B cell (primary cell): ENCODE measurements around the gene EPB41L1. TPM values are rescaled to one million over a fixed set of nuclear protein-coding genes. Genes with fewer than 3 reads are reported as not detected.

ENCODE experiments used
- ATAC-seq: fragments of 200-7000 bp; cut with Tn5 transposase; one replicate; pipeline ENCODE4 v1.10.0; 2021; ENCODE audit warnings: low read depth, mild to moderate bottlenecking, moderate number of reproducible peaks, moderate library complexity
- CTCF ChIA-PET: fragments of 350-600 bp; sonication (Branson Sonifier 250); formaldehyde crosslinking; loops from one replicate; lab custom pipeline; 2021; ENCODE audit warnings: antibody characterized with exemption, inconsistent platforms; lab: Charles Lee
- POLR2A ChIA-PET: fragments of 350-600 bp; sonication (Branson Sonifier 250); formaldehyde crosslinking; loops from one replicate; lab custom pipeline; 2021; ENCODE audit warnings: antibody characterized with exemption; lab: Charles Lee
- DNase-seq: peaks from one replicate; pipeline ENCODE4 v3.0.0; 2013
- H2AFZ ChIP-seq: 2 replicates; pipeline ENCODE4 v1.6.1; 2012; ENCODE audit warnings: mild to moderate bottlenecking, low read depth, low read length; ENCODE audit not compliant: insufficient read depth, poor library complexity, severe bottlenecking
- H3K27ac ChIP-seq, 2 donors: 1 replicate in 1 of 2; 2 replicates in 1 of 2; pipeline ENCODE4 v1.5.1; 2012 to 2013; ENCODE audit warnings: low read length in 2 of 2, mild to moderate bottlenecking in 2 of 2, moderate library complexity in 1 of 2
- H3K27me3 ChIP-seq, 4 experiments: fragments of 200-600 bp in 1 of 4; sonication (generic) in 1 of 4; replicated peaks in 1 of 4; 1 replicate in 2 of 4; 2 replicates in 2 of 4; pipeline versions ENCODE4 v1.6.1 to v1.7.0; 2013 to 2016; ENCODE audit warnings: low read length in 3 of 4, mild to moderate bottlenecking in 2 of 4, mixed read lengths in 1 of 4, moderate library complexity in 1 of 4; ENCODE audit not compliant: insufficient read depth in 4 of 4, control insufficient read depth in 3 of 4; ENCODE audit errors: control extremely low read depth in 1 of 4
- H3K36me3 ChIP-seq, 2 experiments: replicated peaks in 1 of 2; 1 replicate in 1 of 2; 2 replicates in 1 of 2; pipeline versions ENCODE4 v1.6.1 to v1.7.1; 2013; ENCODE audit warnings: low read length in 1 of 2; ENCODE audit not compliant: insufficient read depth in 2 of 2, control insufficient read depth in 1 of 2; ENCODE audit errors: control extremely low read depth in 1 of 2, extremely low read depth in 1 of 2
- H3K4me1 ChIP-seq, 2 donors: fragments of 200-600 bp in 1 of 2; sonication (generic) in 1 of 2; 1 replicate in 1 of 2; 2 replicates in 1 of 2; pipeline versions ENCODE4 v1.5.1 to v1.6.1; 2013 to 2017; ENCODE audit warnings: low read length in 2 of 2; ENCODE audit not compliant: control insufficient read depth in 2 of 2, insufficient read depth in 2 of 2
- H3K4me2 ChIP-seq: replicated peaks from 2 replicates; pipeline ENCODE3; 2012; ENCODE audit warnings: mild to moderate bottlenecking, low read depth, low read length; ENCODE audit not compliant: poor library complexity, severe bottlenecking
- H3K4me3 ChIP-seq, 5 experiments: fragments of 200-600 bp in 1 of 5; sonication (generic) in 1 of 5; 1 replicate in 3 of 5; 2 replicates in 2 of 5; pipeline versions ENCODE4 v1.5.1 to v1.7.0; 2011 to 2016; ENCODE audit warnings: low read length in 4 of 5, mild to moderate bottlenecking in 4 of 5, low read depth in 2 of 5, control low read depth in 1 of 5, moderate library complexity in 1 of 5; ENCODE audit not compliant: insufficient read depth in 1 of 5; ENCODE audit errors: control extremely low read depth in 1 of 5, extremely low read depth in 1 of 5
- H3K79me2 ChIP-seq: fragments of 200-600 bp; sonication (generic); one replicate; pipeline ENCODE4 v1.6.0; 2016; ENCODE audit warnings: low read length; ENCODE audit not compliant: control insufficient read depth, insufficient read depth
- H3K9ac ChIP-seq: fragments of 200-600 bp; sonication (generic); 2 replicates; pipeline ENCODE4 v1.6.1; 2017; ENCODE audit warnings: mild to moderate bottlenecking, low read length, moderate library complexity
- H3K9me3 ChIP-seq, 3 donors: one replicate each; pipeline versions ENCODE4 v1.6.1 to v1.7.1; 2013; ENCODE audit warnings: low read length in 2 of 3; ENCODE audit not compliant: control insufficient read depth in 2 of 3, insufficient read depth in 1 of 3; ENCODE audit errors: control extremely low read depth in 1 of 3
- H4K20me1 ChIP-seq: 2 replicates; pipeline ENCODE4 v1.6.0; 2012; ENCODE audit warnings: mild to moderate bottlenecking, low read length; ENCODE audit not compliant: insufficient read depth, control insufficient read depth, poor library complexity, severe bottlenecking
- H3K27ac Mint-ChIP-seq: one replicate; pipeline ENCODE4 v1.8.0; 2021; ENCODE audit warnings: mixed read lengths
- H3K27me3 Mint-ChIP-seq: one replicate; pipeline ENCODE4 v1.8.0; 2021; ENCODE audit warnings: mixed read lengths
- H3K4me1 Mint-ChIP-seq: one replicate; pipeline ENCODE4 v1.8.0; 2021; ENCODE audit warnings: mixed read lengths
- H3K4me3 Mint-ChIP-seq: one replicate; pipeline ENCODE4 v1.8.0; 2021; ENCODE audit warnings: mixed read lengths
- H3K9me3 Mint-ChIP-seq: one replicate; pipeline ENCODE4 v1.8.0; 2022; ENCODE audit warnings: mixed read lengths; ENCODE audit not compliant: insufficient read depth
- CTCF ChIP-seq: fragments of 200-600 bp; IDR thresholded peaks from one replicate; pipeline ENCODE4 v1.8.0; 2022; ENCODE audit warnings: antibody characterized with exemption, mild to moderate bottlenecking
- EZH2 ChIP-seq: IDR thresholded peaks from 2 replicates; pipeline ENCODE4 v1.6.1; 2012; ENCODE audit warnings: borderline replicate concordance, low read depth, mild to moderate bottlenecking, moderate library complexity, low read length; ENCODE audit not compliant: insufficient read depth, poor library complexity, severe bottlenecking
- WGBS: methylation state at CpG from one replicate; pipeline ENCODE4 v1.1.5; 2013; ENCODE audit warnings: missing lambda C conversion rate; ENCODE audit not compliant: insufficient coverage; 5-methylcytosine and 5-hydroxymethylcytosine counted together
- intact Hi-C: fragments of 100-400 bp; cut with micrococcal nuclease; formaldehyde crosslinking; loops from one replicate; pipeline ENCODE4 v1.10.0; 2022
- polyA plus RNA-seq: library from polyadenylated mRNA; depleted of rRNA; stranded (reverse); fragments of >200 nt; gene quantifications from 2 replicates; pipeline ENCODE4 v1.2.3, GENCODE V29; 2012
- total RNA-seq, 2 donors: library from RNA; stranded (reverse); fragments of 120-200 nt in 1 of 2; gene quantifications; 1 replicate in 1 of 2; 2 replicates in 1 of 2; pipeline versions ENCODE4 v1.2.3 to v1.2.4, GENCODE V29; 2013 to 2022

EPB41L1 gene
- total and polyA plus RNA-seq, 2 donors (not counting 1 experiment from before 2014, with no cell fraction given), result 0.12 to 1.3 TPM

DNA sequence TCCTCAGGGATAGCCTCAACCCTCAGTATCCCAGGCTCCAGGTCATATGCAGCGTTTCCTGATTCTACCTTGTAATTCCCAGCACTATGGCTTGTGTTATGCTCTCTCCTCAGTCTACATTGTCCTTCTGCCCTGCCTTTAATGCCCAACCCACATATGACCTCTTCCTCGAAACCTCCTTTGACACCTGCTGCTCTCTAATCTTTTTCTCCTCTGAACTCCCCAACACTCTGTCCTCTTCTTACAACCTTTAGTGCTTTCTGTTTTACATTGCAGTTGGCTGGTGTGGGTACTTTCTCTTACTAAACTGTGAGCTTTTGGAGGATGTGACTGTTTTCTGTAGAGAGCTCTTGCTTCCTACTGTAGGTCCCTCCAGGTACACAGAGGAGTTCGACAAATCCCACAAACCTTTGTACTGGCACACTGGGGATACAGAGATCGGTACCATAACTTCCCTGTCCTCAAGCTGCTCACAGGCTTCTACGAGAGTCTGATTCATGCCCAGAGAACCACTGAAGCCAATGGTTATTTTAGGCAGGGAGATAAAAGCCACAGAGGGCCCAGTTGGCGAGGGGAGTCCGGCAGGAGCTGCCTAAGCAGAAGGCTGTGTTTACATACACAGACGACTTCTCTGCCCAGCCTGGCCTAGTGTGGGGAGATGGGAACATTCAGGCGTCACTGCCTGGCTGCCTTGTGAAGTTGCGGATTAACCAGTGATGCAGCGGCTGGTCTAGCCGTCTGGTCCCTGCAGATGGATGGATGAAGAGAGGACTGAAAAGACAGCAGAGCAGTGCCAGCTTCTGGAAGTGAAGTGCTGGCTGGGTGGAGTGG, 8.4 kb upstream of the EPB41L1 start:
- Mint-ChIP-seq H3K27ac (no peak overlapping the region), H3K4me3 (no peak overlapping the region), H3K27me3 (peaks cover 16% of the 10 kb centered on the region), H3K4me1 (peaks cover 18% of the 10 kb centered on the region), H3K9me3 (no peaks in the 10 kb centered on the region)
- no peaks in the 10 kb centered on the region for H3K9me3 ChIP-seq
- 78% methylated on average over 11 of the region's 12 CpGs for WGBS
- no peaks in the 10 kb centered on the region for H4K20me1 ChIP-seq
- H3K9ac ChIP-seq, result no peak overlapping the region
- DNase-seq (no peak), ATAC-seq (no peak)
- H3K4me2 ChIP-seq, result no peak overlapping the region
- H3K36me3 ChIP-seq, result no peaks in the 10 kb centered on the region
- H2AFZ ChIP-seq, result no peak overlapping the region
- H3K79me2 ChIP-seq, result no peaks in the 10 kb centered on the region
- no peak overlapping the region for H3K4me3 ChIP-seq
- POLR2A ChIA-PET, result no interaction called here
- H3K4me1 ChIP-seq, result peaks cover 13 to 14% of the 10 kb centered on the region in 2 donors
- CTCF ChIA-PET, result interaction anchor here (1.6 to 21.8 kb wide), 3 partner anchors 8 to 152 kb away, joined by 4 to 848 read pairs (median 16); no protein-coding TSS in a partner anchor
- H3K27me3 ChIP-seq, result peaks cover 0 to 8% (median 5%) of the 10 kb centered on the region in 4 experiments
- intact Hi-C loops, result no loop called here
- TF ChIP-seq CTCF, result no peak
- no peak for TF ChIP-seq EZH2
- no peak overlapping the region for H3K27ac ChIP-seq

GRCh38 chr20:36147690-36148089, 6.8 kb upstream of the EPB41L1 start:
- Histone ChIP-seq H3K9me3 (no peaks in the 10 kb centered on the region), H3K36me3 (no peaks in the 10 kb centered on the region), H4K20me1 (no peaks in the 10 kb centered on the region), H3K79me2 (no peaks in the 10 kb centered on the region), H3K4me2 (no peak overlapping the region), H3K4me3 (no peak overlapping the region), H2AFZ (no peak overlapping the region), H3K27ac (no peak overlapping the region), H3K27me3 (peaks cover 0 to 8% (median 5%) of the 10 kb centered on the region in 4 experiments), H3K9ac (no peak overlapping the region), H3K4me1 (peaks cover 9 to 10% of the 10 kb centered on the region in 2 donors)
- Mint-ChIP-seq H3K4me3 (no peak overlapping the region), H3K9me3 (no peaks in the 10 kb centered on the region), H3K27me3 (peaks cover 21% of the 10 kb centered on the region), H3K4me1 (peaks cover 12% of the 10 kb centered on the region), H3K27ac (no peak overlapping the region)
- ATAC-seq (no peak), DNase-seq (no peak)
- TF ChIP-seq CTCF (no peak), EZH2 (no peak)
- CTCF ChIA-PET, result interaction anchor here (2.9 to 21.8 kb wide), 2 partner anchors 9 to 154 kb away, joined by 16 to 848 read pairs; no protein-coding TSS in a partner anchor
- POLR2A ChIA-PET, result no interaction called here
- WGBS, result 90% methylated on average over 2 of the region's 3 CpGs
- intact Hi-C loops, result no loop called here
